Fibroblast of skin of left quadriceps (primary cell): Measurements from ENCODE around the gene DNAH9.

ENCODE experiments used
- DNase-seq, 2 experiments: peaks; one replicate each; pipeline ENCODE4 v3.0.0-alpha.2; 2013; ENCODE audit warnings: low read depth in 2 of 2

The DNAH9 gene

DNA sequence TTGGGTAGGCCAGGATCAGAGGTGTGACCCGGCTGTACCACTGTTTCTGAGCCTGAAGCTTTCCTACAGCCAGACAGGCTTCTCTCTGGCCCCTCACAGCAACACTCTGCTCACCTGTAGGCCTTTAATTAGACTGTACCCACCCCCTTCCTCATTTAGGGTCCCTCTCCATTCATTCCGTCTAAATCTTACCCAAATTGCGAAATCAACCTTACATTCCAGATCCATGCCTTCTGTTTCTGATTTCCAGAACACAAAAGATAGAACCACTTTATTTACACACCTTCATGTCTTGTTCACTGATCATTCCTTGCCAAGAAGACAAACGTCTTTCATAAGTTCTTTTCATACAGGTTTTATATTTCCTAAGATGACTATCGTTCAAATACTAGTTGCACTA lies 238.2 kb downstream of the DNAH9 start:
- DNase-seq: no peak

DNA sequence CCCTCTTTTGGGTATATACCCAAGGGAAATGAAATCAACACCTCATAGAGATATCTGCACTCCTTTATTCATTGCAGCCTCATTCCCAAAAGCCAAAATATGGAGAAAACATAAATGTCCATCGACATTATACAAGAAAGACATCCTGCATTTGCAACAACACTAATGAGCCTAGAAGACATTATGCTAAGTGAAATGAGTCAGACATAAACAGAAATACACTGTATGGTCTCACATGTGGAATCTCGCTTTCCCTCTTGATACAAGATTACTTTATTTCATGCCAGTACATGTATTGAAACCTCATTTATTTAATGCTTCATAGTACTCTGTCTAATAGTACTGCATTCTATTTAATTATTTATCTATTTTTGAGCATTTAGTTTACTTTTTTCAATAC lies 241.8 kb downstream of the DNAH9 start:
- no peak for DNase-seq

DNA sequence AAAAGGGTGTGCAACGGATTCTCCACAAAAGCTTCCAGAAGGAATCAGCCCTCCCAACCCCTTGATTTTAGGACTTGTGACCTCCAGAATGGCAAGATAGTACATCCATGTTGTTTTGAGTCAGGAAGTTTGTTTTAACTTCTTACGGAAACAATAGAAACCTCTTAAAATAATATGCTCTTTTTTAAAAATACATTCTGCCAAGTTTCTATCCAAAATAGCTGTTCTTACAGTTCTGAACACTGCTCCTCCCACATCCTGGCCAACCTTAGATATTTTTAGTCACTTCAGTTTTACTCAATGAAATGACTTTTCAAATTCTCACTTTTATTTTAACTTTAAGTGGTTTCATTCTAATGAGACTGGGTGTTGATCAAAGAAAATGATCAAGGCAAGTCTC lies 242.6 kb downstream of the DNAH9 start:
- no peak for DNase-seq

DNA sequence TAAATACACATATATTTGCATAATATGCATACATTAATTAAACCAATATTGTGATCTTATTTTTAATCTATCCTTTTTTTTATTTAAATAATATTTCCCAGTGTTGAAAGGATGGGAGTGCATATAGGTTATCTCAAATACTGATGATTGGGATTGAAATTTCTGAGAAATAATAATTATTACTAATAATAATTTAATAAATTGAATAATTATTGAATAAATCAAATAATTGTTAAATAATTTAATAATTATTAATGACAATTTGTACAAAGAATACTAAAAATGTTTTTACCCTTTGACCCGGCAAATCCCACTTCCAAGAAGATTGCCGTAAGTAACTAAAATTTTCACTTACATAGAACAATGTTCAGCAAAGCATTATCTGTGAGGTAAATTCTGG lies 250.1 kb downstream of the DNAH9 start:
- no peak for DNase-seq

DNA sequence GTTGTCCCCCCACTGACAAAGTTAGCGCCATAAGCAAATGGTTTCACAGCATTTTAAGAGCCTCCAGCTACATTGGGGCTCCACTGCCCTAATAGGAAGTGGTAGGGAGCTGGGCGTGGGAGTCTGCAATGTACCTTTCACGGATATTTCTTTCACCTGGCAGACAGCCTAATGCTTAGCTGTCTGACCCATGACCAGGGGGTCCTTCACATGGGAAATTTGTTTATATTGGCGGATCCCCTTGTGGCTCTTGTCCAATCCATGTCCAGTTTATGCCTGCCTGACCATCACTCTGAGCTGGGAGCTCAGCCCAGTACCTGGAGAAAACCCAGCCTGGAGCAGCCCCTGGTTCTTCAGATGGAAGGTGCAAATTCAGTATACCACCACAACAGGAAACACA lies 254.0 kb downstream of the DNAH9 start:
- no peak for DNase-seq

DNA sequence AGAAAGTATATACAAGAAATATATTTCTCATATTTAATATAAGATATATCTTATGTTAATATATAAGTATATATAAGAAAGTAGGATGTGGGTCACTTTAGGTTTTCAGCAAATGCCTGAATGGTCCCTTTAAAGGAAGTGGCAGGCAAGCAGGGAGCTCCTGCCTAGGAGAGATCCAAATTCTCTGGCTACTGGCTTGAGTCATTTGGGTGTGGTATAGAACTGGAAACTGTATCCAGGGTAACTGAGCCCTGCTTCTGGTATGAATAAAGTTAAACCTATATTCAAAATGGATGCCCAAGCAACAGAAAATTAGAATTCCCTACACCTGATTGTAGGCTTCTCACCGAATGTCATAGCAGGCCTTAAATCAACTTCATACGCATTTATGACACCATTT lies 254.6 kb downstream of the DNAH9 start:
- no peak for DNase-seq

DNA sequence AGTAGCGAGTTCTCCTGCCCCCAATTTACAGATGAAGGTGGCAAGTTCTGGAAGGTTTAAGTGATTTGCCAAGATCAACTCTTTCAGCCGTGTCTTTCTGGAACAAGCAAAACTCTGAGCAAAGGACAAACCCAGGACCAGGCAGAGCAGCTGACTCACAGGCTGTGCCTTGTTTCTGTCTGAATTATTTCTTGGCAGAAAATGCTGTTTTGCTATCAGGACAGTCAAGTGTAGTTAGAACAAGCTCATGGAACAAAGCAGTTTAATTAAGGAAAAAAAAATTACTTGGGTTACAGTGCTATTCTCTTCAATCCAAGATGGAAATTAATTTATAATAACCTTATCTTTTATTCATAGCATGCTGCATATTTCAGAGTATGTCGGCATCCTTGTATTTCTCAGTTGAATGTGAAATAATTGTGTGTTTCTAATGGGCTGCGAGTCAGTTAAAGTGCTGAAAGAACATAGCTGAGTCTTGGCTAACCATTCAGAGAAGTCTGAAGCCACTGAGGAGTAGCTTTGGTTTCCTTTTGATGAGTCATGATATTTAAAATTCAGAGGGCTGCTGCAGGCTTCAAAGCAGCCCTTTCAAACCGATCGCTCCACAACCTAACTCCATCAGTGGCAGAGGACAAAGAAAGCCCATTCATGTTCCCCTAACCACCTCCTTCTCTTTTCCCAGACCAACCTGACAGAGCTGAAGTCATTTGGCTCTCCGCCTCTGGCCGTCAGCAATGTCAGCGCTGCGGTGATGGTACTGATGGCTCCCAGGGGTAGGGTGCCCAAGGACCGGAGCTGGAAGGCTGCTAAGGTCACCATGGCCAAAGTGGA lies 255.3 kb downstream of the DNAH9 start:
- no peak for DNase-seq

DNA sequence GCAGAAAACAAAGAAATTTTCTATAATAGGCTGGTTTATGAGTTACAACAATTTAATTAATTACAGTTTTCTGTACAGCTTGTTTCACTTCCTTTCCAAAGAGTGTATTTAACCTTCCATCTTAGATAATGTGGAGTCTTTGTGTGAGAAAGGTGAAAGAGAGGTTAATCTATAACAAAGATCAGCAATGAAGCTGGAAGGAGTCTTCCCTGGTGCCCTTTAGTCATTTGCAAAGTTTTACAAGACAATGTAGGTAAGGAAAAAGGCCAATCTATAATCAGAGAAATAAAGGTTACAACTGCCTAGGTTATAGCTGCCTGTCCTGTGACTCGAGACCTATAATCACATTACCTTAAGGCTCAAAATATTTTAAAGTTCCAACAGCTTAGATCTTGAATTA lies 257.0 kb downstream of the DNAH9 start:
- no peak for DNase-seq

DNA sequence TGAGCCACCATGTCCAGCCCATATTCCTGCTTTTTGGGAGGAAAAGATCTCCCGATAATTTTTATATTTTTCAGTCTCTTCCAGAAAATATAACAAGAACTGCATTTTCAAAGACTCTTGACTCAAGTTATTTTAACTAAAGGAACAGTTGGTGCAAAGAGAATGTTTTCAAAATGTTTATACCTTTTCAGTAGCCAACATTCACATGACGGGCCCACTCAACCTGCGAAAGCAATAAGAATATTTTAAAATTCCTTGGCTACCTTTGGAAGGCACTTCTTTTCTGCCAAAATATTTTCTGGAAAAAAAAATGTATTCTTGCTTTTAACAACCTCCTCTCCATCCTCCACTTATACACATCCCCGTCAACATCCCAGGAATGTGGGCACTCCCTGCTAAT lies 258.7 kb downstream of the DNAH9 start:
- no peak for DNase-seq

DNA sequence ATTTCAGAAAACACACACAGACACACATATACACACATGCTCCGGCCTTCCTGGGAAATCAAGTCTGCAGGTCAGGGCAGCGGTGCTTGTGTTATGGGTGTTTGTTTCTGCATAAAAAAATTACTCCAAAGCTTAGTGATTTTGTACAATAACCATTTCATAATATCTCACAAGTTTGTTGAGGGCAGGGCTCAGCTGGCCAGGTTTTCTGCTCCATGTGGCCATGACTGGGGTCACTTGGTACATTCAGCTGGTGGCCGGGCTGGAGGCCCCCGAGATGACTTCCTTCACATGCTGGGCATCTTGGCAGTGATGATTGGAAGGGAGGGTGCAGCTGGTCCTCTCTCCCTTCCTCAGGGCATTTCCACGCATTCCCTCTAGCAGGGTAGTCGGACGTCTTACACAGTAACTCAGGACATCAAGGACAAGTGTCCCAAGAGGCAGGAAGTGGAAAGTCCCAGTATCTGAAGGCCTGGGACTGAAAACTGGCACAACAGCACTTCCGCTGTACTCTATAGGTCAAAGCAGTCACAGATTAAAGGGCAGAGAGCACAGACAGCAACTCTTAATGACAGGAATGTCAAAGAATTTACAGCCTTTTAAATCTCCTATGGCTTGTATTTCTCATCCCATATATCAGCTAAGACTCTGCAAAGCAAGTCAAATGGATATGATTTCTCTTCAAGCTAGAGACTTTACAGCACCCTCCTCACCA lies 271.6 kb downstream of the DNAH9 start:
- DNase-seq: no peak

DNA sequence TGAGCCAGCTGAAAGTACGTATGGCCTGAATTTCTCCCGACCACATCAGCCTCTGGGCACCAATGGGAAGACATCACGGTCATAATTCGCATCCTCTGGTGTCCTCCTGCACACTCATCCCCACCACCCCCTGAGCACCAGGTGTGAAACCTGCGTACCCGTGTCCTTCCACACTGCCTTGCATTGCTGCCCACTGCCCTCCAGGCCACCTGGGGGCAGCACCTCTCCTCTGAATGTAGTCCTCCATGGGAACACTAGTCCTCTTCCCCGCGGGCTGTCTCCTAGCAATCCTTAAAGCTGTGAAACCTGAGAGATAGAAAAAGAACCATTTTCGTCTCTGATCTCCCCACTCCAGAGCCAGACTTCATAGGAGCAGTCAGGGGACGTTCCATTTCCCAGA lies 273.5 kb downstream of the DNAH9 start:
- DNase-seq: no peak

DNA sequence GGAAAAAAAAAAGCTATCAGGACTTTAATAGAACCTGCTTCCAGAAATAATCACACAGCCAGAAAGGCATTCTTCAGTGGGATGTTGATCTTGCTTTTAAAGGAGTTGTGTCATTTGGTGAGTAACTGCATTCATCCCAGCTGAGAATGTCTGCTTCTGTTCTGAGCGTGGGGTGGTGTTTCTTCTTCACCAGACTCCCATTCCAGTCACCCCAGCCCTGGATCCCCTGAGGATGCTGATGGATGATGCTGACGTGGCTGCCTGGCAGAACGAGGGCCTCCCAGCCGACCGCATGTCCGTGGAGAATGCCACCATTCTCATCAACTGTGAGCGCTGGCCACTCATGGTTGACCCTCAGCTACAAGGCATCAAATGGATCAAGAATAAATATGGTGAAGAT lies 276.5 kb downstream of the DNAH9 start:
- DNase-seq: no peak

DNA sequence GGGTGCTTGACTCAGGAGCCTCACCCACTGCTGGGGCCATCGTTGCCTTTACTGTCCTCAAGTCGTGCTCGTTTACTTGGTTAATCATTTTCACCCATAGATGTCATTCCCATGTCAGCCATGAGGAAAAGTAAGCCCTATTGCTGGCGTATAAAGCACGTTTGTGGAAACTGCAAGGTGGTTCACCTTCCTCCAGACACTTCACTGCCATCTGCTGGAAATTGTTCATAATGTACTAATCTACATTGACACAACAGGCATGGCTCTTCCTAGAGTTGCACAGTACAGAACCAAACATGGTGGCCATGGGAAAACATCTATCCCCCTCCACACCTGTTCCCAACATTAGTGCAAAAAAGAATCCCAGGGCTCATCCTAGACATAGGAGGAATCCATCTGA lies 282.4 kb downstream of the DNAH9 start:
- DNase-seq: no peak

DNA sequence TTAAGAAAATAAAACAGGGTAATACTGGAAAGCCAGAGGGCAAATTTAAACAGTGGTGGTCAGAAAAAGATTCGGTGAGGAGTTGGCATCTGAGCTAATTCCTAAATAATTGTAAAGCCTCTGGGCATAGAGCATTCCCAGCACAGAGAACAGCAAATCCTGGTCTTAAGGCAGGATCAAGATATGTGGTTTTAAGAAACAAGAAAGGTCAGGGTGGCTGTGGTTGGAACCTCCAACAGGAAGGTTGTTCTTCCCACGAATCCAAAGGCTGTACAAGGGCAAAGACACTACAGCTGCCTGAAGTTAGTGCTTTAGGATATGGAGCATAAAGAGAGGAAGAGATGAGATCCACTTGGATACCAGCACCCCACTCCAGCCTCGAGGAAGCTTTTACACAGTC lies 284.4 kb downstream of the DNAH9 start:
- DNase-seq: no peak

DNA sequence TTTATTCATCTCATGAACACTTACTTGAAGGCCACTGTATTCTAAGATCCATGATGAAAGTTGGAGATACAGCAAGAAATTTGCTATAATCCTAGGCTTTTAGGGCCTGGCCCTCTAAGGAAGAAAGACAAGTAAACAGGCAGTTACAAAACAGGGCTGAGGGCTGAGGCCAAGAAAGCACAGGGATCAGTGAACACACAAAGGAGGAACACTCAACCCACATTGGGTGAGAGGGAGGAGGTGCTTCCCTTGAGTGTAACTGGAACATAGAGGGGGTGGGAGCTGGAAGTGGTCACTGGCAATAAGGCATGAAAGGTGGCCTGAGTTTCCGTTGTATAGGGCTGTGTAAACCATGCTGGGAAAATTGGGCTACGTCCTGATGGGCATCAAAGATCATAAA lies 286.8 kb downstream of the DNAH9 start:
- no peak for DNase-seq

DNA sequence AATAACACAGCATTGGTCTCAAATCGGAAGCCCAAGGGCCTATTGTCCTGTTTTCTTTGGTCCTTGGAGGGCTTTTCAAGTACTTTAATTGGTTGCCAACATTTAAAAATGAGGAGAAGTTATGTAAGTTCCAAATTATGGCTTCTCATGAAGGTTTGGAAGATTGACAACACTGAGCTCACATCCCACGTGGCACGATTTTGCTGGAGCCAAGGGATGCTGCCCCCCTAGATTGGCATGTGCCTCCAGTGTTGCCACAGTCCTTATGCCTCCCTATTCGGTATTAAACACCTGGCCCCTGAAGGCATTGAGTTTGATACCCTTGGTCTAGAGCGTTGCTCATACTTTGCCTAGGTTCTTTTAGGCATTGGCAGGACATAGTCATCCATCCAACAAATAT lies 291.0 kb downstream of the DNAH9 start:
- no peak for DNase-seq

DNA sequence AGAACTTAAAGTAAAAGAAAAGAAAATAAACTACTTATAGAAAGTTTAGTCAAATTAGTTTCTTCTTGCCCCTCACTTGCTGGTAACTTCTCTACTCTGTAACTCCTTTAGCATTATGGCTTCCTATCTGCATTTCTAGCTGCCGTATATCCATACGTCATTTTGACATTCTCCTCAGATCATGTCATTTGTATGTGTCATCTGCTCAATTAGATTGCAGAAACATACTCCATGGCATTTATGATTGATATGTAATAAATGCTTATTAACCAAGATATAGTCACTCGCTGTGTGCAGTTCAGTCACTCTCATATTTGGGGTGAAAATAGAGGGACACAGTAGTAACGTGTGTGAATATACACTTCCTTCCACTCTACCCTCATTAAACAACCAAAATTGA lies 295.6 kb downstream of the DNAH9 start:
- DNase-seq: no peak

DNA sequence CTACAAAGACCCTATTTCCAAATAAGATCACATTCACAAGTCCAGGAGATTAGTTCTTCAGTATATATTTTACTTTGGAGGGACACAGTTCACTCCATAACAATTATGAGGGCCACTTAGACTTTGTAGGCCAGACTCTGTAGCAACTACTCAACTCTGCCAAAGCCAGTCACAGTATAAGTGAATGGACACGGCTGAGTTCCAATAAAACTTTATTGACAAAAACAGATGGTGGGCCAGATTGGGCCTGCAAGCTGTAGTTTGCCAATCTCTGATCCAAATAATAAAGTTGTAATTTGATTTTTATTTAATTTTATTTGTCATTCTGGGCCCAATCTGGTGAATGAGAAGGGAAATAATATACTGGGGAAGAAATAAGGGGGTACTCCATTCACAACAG lies 297.9 kb downstream of the DNAH9 start:
- no peak for DNase-seq

DNA sequence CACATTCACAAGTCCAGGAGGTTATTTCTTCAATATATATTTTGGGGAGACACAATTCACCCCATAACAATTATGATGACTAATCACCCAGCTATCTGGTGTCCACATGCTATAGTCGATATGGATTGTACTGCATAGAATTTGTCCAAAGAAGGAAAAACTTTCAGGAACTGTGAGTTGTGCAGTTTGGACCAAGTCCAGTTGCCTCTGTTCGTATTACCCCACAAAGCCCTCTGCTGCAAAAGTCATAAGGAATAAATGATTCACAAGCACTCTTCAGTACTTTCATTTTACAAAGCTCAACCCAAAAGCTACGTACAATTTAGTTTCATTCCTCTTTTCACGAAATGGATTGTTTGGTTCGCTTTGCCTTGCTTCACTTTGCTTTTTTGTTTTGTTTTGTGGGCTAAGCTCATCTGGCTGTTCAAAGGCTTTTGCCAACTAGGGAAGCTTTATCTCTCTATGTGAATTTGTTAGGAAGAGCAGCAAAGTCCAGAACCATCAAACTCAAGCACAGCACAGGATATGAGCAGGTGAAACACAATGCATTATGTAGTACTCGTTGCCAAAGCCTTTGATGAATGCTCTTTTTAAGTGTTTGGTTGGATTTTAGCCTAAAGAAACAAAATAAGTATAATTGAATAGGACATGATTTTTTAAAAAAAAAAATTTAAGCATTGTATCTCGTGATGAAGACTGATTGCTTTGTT lies 300.4 kb downstream of the DNAH9 start:
- DNase-seq: no peak

DNA sequence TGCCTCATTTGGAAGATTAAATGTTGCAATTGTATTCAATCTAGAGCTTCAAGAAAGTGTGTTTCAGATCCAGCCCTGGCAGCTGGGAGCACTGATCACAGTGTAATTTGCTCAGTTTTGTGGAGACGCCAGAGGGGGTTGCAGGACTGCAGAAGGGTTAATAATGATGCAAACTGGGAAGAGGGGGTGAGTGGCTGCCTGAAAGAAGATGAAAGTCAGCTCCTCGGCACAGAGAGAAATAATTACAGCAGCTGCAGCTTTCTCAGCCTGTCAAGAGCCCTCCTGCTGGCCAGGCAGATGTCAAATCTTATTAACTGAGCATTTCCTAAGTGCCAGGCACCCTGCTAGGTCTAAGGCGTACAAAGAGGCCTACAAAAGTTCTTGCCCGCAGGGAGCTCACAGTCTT lies 301.3 kb downstream of the DNAH9 start:
- no peak for DNase-seq

DNA sequence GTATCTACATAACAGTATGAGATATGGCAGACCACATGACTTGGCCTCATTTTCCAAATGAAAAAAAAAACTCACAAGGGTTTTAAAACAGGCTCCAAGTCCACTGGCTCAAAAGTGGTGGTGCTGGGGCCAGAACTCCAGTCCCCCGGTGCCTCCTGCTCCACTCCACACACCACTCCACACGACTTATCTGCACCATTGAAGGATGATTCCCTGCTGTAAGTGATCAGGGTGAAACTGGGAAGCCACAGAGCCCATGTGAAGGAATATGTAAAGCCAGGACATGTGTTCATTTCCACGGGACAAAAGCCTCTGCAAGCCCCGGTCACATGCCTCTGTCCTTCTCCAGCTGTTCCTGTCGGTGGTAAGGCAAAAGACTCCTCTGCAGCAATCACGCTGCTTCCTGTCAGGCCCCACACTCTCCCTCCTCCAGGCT lies 301.8 kb downstream of the DNAH9 start:
- no peak for DNase-seq

DNA sequence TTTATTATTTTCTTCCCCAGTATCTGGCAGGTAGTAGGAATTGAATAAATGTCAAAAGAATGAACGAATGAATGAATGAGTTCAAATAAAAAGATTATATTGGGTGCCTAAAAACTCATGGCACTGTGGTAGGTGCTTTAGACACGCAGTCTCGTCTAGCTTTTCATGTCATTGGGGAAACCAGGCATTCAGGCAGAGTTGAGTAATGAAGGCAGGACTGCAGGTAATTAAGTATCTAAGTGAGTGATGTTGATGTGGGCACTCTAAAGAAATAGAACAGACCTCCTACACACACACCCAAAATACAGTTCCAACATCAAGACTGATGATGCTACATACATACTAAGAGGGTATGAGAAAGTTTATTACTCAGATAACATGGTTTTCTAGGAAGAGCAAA lies 302.4 kb downstream of the DNAH9 start:
- DNase-seq: no peak

DNA sequence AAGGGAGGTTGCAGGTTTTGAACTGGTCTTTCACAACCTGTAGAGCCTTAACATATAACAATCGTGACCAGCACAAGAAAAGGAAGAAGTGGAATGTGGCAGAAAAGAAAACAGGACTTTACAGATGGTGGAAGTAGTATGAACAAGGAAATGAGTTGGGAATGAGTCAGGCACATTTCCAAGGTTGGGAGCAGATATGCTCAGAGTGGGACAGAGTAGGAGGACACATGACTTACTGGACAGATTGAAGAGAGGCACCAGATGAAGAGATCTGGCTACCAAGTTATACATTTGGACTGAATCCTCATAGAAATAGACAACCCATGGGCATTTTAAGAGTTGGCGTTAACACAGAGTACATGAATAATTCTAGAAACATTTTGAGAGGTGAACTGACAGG lies 303.7 kb downstream of the DNAH9 start:
- DNase-seq: no peak
